Endothelial cell of umbilical vein (primary cell): Measurements from ENCODE around the gene PTAR1.

Source experiments
- CTCF ChIP-seq, 2 donors: IDR thresholded peaks; 1 replicate in 1 of 2; 2 replicates in 1 of 2; pipeline ENCODE4 v1.5.1; 2011; ENCODE audit warnings: low read length in 2 of 2, mild to moderate bottlenecking in 2 of 2, moderate library complexity in 2 of 2, control low read depth in 1 of 2, inconsistent platforms in 1 of 2, low read depth in 1 of 2; ENCODE audit not compliant: insufficient read depth in 1 of 2; ENCODE audit errors: extremely low read depth in 1 of 2
- EZH2 ChIP-seq: IDR thresholded peaks from 2 replicates; pipeline ENCODE4 v1.6.1; 2012; ENCODE audit warnings: borderline replicate concordance, low read depth, mild to moderate bottlenecking, moderate library complexity, low read length, inconsistent platforms; ENCODE audit not compliant: severe bottlenecking
- POLR2A ChIP-seq: IDR thresholded peaks from 2 replicates; pipeline ENCODE4 v1.6.1; 2012; ENCODE audit warnings: low read depth, mild to moderate bottlenecking, control low read depth, low read length

- TF ChIP-seq CTCF (IDR thresholded peaks at IDR 0.05; ENCODE audit: extremely low read depth in 1 of 2, insufficient read depth in 1 of 2, low read depth in 1 of 2, low read length in 2 of 2) (no peak), POLR2A (no peak), EZH2 (no peak)
Measured at GRCh38 chr9:69755205-69755604, 4.6 kb downstream of the PTAR1 start.
